HepG2 (cell line): ENCODE measurements around the gene TBL2. TPM values are rescaled to one million over a fixed set of nuclear protein-coding genes. Genes with fewer than 3 reads are reported as not detected.
A peak's percentile ranks its signal among the peaks of the same experiment; 100 is the strongest.

Experiments used
- ELK4 ChIP-seq: sonication (generic); formaldehyde crosslinking; IDR thresholded peaks from 2 replicates; pipeline ENCODE4 v1.9.0; 2021; ENCODE audit warnings: missing genetic modification reagents, borderline replicate concordance
- FOXO1 ChIP-seq: sonication (generic); formaldehyde crosslinking; IDR thresholded peaks from 2 replicates; pipeline ENCODE4 v1.4.0; 2020; ENCODE audit warnings: missing genetic modification reagents
- KMT2A ChIP-seq: sonication (generic); formaldehyde crosslinking; IDR thresholded peaks from 2 replicates; pipeline ENCODE4 v1.4.0; 2020; ENCODE audit warnings: missing genetic modification reagents
- PHF8 ChIP-seq: sonication (generic); formaldehyde crosslinking; IDR thresholded peaks from 2 replicates; pipeline ENCODE4 v1.5.0; 2020; ENCODE audit warnings: missing genetic modification reagents
- POLR2AphosphoS5 ChIP-seq: IDR thresholded peaks from 2 replicates; pipeline ENCODE4 v1.6.1; 2012; ENCODE audit warnings: low read depth, low read length
- RBM22 ChIP-seq: fragments of 200-400 bp; formaldehyde crosslinking; optimal IDR thresholded peaks from 2 replicates; pipeline ENCODE3; 2017; ENCODE audit warnings: mild to moderate bottlenecking, low read length, moderate library complexity
- TIGD3 ChIP-seq: sonication (generic); formaldehyde crosslinking; IDR thresholded peaks from 2 replicates; pipeline ENCODE4 v1.5.1; 2020; ENCODE audit warnings: mild to moderate bottlenecking, missing genetic modification reagents, borderline replicate concordance
- ZNF121 ChIP-seq: sonication (generic); formaldehyde crosslinking; IDR thresholded peaks from 2 replicates; pipeline ENCODE4 v1.5.0; 2020; ENCODE audit warnings: mild to moderate bottlenecking, missing genetic modification reagents
- ZNF143 ChIP-seq: sonication (generic); formaldehyde crosslinking; IDR thresholded peaks from 2 replicates; pipeline ENCODE4 v1.4.0; 2020; ENCODE audit warnings: missing genetic modification reagents
- ZNF547 ChIP-seq: sonication (generic); formaldehyde crosslinking; IDR thresholded peaks from 2 replicates; pipeline ENCODE4 v1.5.1; 2020; ENCODE audit warnings: mild to moderate bottlenecking, missing genetic modification reagents
- ZNF549 ChIP-seq: sonication (generic); formaldehyde crosslinking; IDR thresholded peaks from 2 replicates; pipeline ENCODE4 v1.5.0; 2020; ENCODE audit warnings: missing genetic modification reagents
- polyA plus RNA-seq, 8 experiments: library from polyadenylated mRNA; depleted of rRNA in 3 of 8; stranded (reverse) in 7 of 8; unstranded in 1 of 8; fragments of >200 nt; fragmentation: Illumina TruSeq in 4 of 8; extraction: Trizol in 4 of 8; gene quantifications; 2 replicates each; pipeline versions ENCODE4 v1.2.1 to v1.2.3, GENCODE V29; 2011 to 2016; ENCODE audit warnings: low read depth in 4 of 8, missing spikeins in 1 of 8, mixed read lengths in 1 of 8; ENCODE audit not compliant: insufficient read depth in 1 of 8
- total RNA-seq, 5 experiments: library from RNA; depleted of rRNA; stranded (reverse); fragments of >200 nt; fragmentation: Illumina TruSeq; extraction: Trizol; gene quantifications; 2 replicates each; pipeline ENCODE4 v1.2.3, GENCODE V29; 2016; ENCODE audit warnings: low read depth in 1 of 5
- TF ChIP-seq, protein P1 (sequence below): sonication (generic); formaldehyde crosslinking; IDR thresholded peaks from 2 replicates; pipeline ENCODE4 v1.8.1; 2022; ENCODE audit warnings: low read depth, mild to moderate bottlenecking, missing genetic modification reagents
- TF ChIP-seq, protein P2 (sequence below), 2 experiments: sonication (generic) in 1 of 2; formaldehyde crosslinking in 1 of 2; IDR thresholded peaks; 2 replicates each; pipeline versions ENCODE4 v1.6.1 to v1.9.0; 2014 to 2022; ENCODE audit warnings: antibody characterized with exemption in 1 of 2, borderline replicate concordance in 1 of 2, inconsistent platforms in 1 of 2, low read depth in 1 of 2, missing genetic modification reagents in 1 of 2
- TF ChIP-seq, protein P3 (sequence below): sonication (generic); formaldehyde crosslinking; IDR thresholded peaks from 2 replicates; pipeline ENCODE4 v1.9.0; 2022; ENCODE audit warnings: missing genetic modification reagents, mild to moderate bottlenecking, borderline replicate concordance

Gene TBL2
- total and polyA plus RNA-seq, 2 of the 13 experiments (the other 11 are each of a cell fraction or from before 2014, with no cell fraction given), result 43.4 to 47.2 TPM

DNA sequence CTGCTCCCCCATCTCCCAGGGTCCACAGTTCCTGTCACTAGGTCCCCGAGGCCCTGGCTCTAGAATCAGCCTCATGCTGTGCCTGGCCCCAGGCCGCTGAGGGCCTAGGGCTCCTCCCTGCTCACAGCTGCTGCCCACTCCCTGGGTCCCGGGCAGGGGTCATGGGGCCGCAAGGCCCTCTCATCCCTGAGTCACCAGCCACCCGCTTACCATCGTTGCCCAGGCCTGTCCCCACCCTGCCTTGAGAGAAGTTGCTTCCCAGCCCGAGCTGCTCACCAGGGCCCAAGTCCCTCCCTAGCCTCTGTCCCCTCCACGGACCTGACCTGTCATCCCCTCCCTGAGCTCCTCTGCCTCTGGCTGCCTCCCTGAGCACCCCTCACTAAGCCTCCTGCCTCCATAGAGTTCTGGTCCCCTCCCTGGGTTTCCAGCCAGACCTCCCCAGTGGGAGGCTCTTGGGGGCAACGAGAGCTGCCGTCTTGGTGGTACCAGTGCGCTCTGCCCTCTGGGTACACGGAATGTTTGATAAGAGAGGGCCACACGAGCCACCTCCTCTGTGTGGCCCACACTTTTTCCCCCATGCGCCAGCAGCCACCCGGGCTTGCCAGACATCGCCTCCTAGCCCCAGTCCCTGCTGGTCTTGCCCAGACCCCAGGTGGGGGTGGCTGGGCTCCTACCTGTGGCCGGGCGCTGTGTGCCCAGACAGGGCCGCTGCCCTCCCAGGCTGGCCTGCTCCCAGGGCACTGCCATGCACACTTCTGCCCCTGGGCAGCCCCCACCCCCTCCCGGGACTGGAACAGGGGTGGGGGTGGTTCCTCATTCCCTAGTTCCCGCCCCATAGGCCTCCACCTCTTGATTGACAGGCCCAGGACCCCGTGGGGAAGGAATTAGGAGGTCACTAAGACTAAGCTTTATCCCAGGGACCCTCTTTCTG lies 24.6 kb upstream of the TBL2 start (continued):
- TF ChIP-seq, protein P1, sequence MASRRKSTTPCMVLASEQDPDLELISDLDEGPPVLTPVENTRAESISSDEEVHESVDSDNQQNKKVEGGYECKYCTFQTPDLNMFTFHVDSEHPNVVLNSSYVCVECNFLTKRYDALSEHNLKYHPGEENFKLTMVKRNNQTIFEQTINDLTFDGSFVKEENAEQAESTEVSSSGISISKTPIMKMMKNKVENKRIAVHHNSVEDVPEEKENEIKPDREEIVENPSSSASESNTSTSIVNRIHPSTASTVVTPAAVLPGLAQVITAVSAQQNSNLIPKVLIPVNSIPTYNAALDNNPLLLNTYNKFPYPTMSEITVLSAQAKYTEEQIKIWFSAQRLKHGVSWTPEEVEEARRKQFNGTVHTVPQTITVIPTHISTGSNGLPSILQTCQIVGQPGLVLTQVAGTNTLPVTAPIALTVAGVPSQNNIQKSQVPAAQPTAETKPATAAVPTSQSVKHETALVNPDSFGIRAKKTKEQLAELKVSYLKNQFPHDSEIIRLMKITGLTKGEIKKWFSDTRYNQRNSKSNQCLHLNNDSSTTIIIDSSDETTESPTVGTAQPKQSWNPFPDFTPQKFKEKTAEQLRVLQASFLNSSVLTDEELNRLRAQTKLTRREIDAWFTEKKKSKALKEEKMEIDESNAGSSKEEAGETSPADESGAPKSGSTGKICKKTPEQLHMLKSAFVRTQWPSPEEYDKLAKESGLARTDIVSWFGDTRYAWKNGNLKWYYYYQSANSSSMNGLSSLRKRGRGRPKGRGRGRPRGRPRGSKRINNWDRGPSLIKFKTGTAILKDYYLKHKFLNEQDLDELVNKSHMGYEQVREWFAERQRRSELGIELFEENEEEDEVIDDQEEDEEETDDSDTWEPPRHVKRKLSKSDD (CRISPR knock-in tag), result peak; percentile 63; the same call in 1 of the 2 replicates
- TF ChIP-seq ELK4 (CRISPR knock-in tag) (no peak), POLR2AphosphoS5 (peak; percentile 55), ZNF143 (CRISPR knock-in tag) (no peak), ZNF549 (no peak), ZNF547 (CRISPR knock-in tag) (no peak), PHF8 (CRISPR knock-in tag) (peak; percentile 35; the same call in 1 of the 2 replicates), ZNF121 (CRISPR knock-in tag) (0 out of 2 replicates have a peak, but pooled peaks have one; percentile 40), TIGD3 (CRISPR knock-in tag) (no peak), FOXO1 (no peak), KMT2A (no peak), RBM22 (peak; percentile 98)
- TF ChIP-seq, protein P2, sequence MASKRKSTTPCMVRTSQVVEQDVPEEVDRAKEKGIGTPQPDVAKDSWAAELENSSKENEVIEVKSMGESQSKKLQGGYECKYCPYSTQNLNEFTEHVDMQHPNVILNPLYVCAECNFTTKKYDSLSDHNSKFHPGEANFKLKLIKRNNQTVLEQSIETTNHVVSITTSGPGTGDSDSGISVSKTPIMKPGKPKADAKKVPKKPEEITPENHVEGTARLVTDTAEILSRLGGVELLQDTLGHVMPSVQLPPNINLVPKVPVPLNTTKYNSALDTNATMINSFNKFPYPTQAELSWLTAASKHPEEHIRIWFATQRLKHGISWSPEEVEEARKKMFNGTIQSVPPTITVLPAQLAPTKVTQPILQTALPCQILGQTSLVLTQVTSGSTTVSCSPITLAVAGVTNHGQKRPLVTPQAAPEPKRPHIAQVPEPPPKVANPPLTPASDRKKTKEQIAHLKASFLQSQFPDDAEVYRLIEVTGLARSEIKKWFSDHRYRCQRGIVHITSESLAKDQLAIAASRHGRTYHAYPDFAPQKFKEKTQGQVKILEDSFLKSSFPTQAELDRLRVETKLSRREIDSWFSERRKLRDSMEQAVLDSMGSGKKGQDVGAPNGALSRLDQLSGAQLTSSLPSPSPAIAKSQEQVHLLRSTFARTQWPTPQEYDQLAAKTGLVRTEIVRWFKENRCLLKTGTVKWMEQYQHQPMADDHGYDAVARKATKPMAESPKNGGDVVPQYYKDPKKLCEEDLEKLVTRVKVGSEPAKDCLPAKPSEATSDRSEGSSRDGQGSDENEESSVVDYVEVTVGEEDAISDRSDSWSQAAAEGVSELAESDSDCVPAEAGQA (IDR thresholded peaks at IDR 0.05; ENCODE audit: low read depth), result no peak
- TF ChIP-seq, protein P2 (CRISPR knock-in tag; IDR thresholded peaks at IDR 0.05; ENCODE audit: borderline replicate concordance), result no peak
- TF ChIP-seq, protein P3, sequence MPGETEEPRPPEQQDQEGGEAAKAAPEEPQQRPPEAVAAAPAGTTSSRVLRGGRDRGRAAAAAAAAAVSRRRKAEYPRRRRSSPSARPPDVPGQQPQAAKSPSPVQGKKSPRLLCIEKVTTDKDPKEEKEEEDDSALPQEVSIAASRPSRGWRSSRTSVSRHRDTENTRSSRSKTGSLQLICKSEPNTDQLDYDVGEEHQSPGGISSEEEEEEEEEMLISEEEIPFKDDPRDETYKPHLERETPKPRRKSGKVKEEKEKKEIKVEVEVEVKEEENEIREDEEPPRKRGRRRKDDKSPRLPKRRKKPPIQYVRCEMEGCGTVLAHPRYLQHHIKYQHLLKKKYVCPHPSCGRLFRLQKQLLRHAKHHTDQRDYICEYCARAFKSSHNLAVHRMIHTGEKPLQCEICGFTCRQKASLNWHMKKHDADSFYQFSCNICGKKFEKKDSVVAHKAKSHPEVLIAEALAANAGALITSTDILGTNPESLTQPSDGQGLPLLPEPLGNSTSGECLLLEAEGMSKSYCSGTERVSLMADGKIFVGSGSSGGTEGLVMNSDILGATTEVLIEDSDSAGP (CRISPR knock-in tag), result peak; percentile 53
